NCI-H1092 (cell line): ENCODE measurements around the gene RRAGB.
"Not testable (repeated sequence)": the region's sequence is repeated elsewhere in the genome, so short reads cannot be mapped to it uniquely, and the experiment has no call there.

Source experiments
- DNase-seq: peaks from one replicate; lab custom pipeline; 2025; lab: John Stamatoyannopoulos, UW

RRAGB gene

GRCh38 chrX:55717521-55718497 is at the start of gene RRAGB:
RRAGB (plus strand) TSS chrX:55717749; CDS start chrX:55718328, 579 bp downstream.
- DNase-seq = peak; percentile 96

DNA sequence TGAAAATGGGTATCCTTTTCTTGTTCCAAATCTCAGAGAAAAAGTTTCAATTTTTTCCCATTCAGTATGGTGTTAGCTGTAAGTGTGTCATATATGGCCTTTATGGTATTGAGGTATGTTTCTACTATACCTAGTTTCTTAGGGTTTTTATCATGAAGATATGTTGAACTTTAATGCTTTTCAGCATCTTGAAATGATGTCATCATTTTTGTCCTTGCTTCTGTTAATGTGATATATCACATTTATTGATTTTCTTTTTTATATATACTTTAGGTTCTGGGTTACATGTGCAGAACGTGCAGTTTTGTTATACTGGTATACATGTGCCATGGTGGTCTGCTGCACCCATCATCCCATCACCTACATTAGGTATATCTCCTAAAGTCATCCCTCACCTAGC is 49.5 kb upstream of the RRAGB start:
- no peak for DNase-seq

DNA sequence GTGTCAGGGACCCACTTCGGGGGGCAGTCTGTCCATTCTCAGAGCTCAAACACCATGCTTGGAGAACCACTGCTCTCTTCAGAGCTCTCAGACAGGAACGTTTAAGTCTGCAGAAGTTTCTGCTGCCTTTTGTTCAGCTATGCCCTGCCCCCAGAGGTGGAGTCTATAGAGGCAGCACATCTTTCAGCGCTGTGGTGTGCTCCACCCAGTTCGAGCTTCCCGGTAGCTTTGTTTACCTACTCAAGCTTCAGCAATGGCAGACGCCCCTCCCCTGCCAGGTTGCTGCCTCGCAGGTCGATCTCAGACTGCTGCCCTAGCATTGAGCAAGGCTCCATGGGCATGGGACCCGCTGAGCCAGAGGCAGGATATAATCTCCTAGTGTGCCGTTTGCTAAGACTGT is 29.0 kb upstream of the RRAGB start:
- DNase-seq = not testable (repeated sequence)

DNA sequence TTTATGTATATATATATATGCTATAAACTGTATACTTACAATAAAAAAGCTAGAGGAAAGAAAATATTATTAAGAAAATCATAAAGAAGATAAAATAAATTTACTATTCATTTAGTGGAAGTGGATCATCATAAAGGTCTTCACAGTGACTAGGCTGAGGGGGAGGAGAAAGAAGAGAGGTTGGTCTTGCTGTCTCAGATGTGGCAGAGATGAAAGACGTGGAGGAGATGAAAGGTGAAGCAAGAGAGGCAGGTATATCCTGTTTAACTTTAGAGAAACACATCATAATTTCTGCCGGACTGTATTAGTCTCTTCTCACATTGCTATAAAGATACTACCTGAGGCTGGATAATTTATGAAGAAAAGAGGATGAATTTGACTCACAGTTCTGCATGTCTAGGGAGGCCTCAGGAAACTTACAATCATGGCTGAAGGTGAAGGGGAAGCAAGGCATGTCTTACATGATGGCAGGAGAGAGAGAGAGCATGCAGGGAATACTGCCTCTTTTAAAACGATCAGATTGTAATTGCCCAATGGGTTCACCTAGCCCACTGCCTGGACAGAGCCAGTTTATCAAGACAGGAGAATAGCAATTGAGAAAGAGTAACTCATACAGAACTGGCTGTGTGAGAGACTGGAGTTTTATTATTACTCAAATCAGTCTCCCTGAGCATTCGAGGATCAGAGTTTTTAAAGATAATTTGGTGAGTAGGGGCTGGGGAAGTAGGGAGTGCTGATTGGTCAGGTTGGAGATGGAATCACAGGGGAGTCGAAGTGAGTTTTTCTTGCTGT is 22.1 kb upstream of the RRAGB start:
- no peak for DNase-seq

DNA sequence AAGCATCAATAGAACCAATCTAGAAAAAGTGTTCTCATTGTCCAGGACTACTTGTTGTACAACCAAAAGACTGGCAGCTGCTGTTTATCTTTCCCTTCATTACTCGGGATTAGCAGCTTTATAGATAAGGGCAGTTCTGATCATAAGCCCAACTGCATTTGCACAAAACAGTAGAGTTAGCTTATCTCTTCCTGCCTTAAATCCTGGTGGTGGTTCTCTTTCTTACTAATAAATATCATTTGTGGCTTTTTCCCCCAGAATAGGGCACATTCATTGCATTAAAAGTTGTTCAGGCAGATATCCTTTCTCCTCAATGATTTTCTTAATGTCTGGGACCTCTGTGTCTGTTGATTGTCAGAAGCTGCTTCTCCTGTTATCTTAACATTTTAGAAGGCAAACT is 20.2 kb upstream of the RRAGB start:
- DNase-seq = no peak

DNA sequence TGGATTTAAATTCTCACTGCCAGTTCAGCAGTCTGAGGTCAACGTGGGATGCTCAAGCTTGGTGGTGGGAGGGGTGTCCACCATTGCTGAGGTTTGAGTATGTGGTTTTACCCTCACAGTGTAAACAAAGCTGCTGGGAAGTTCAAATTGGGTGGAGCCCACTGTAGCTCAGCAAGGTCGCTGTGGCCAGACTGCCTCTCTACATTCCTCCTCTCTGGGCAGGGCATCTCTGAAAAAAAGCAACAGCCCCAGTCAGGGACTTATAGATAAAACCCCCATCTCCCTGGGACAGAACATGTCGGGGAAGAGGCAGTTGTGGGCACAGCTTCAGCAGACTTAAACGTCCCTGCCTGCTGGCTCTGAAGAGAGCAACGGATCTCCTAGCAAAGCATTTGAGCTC is 14.9 kb upstream of the RRAGB start:
- no peak for DNase-seq

- DNase-seq = not testable (repeated sequence)
These were observed 14.1 kb upstream of the RRAGB start for GRCh38 chrX:55703436-55703835.

DNA sequence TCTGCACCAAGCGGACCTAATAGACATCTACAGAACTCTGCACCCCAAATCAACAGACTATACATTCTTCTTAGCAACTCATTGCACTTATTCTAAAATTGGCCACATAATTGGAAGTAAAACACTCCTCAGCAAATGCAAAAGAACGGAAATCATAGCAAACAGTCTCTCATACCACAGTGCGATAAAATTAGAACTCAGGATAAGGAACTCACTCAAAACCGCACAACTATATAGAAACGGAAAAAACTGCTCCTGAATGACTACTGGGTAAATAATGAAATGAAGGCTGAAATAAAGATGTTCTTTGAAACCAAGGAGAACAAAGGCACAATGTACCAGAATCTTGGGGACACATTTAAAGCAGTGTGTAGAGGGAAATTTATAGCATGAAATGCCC is 12.5 kb upstream of the RRAGB start:
- DNase-seq = not testable (repeated sequence)

GRCh38 chrX:55709735-55710134 is 7.8 kb upstream of the RRAGB start:
- DNase-seq = no peak

GRCh38 chrX:55710701-55711100 is 6.8 kb upstream of the RRAGB start:
- no peak for DNase-seq

- DNase-seq = no peak
These were observed 3.9 kb upstream of the RRAGB start for GRCh38 chrX:55713631-55714030.

GRCh38 chrX:55714161-55714560 is 3.4 kb upstream of the RRAGB start:
- no peak for DNase-seq

GRCh38 chrX:55715847-55716246 is 1.7 kb upstream of the RRAGB start:
- DNase-seq = no peak

GRCh38 chrX:55716937-55717336 is 612 bp upstream of the RRAGB start:
- DNase-seq = no peak

GRCh38 chrX:55731826-55732225 is 14.3 kb downstream of the RRAGB start:
- no peak for DNase-seq

DNA sequence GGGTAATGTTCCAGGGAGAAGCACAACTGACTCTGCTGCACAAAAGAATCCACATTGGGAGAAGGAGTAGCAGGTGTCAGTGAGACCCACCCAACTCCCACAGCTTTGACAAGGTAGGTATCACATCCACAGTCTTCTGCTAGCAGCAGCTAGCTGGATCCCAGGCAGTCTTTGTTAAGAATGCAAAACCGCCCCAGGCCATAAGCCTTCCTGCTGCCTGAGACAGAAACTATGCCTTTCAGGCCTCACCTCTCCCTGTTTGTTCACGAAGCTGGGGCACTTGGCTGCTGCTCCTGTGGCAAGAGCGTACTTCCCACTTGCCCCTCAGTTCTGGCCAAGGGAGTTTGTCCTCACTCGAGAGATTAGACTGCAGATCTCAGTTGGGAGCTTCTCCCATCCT is 21.4 kb downstream of the RRAGB start:
- no peak for DNase-seq

DNA sequence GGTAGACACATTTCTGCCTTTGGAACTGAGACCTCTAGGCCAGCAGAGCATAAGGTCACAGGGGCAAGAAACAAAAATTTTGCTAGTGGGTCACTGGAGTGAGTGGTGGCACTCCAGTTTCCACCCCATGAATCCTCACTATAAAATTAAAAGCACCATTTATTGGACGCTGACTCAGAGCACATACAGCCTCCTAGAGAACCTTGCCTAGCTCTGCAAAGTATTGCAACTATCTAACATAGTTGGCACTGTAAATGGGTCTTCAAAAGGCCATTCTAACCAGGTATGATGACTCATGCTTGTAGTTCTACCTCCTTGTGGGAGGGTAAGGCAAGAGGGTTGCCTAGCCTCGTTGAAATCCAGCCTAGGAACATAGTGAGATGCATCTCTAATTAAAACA is 25.1 kb downstream of the RRAGB start:
- no peak for DNase-seq

DNA sequence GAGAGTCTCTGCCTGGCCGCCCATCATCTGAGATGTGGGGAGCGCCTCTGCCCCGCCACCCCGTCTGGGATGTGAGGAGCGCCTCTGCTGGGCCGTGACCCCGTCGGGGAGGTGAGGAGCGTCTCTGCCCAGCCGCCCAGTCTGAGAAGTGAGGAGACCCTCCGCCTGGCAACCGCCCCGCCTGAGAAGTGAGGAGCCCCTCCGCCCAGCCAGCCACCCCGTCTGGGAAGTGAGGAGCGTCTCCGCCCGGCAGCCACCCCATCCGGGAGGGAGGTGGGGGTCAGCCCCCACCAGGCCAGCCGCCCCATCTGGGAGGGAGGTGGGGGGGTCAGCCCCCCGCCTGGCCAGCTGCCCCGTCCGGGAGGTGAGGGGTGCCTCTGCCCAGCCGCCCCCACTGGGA is 30.9 kb downstream of the RRAGB start:
- DNase-seq = not testable (repeated sequence)

GRCh38 chrX:55750256-55750655 is 32.7 kb downstream of the RRAGB start:
- no peak for DNase-seq

GRCh38 chrX:55754861-55755294 is 37.3 kb downstream of the RRAGB start:
- no peak for DNase-seq

DNA sequence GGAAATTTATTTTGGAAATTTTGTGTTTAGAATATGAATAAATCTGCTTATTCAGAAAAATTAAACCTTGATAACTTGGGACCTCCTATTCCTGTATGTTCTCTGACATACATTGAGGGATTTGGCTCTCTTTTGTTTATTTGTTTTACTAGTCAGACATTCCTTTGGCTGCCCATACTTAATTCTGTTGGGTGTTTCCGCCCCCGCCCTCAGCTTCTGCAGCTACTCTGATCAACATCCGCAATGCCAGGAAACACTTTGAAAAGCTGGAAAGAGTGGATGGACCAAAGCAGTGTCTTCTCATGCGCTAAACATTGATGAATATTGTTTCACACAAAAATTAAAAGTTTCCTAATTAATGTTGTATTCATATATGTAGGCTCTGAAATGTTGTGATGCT is 40.5 kb downstream of the RRAGB start:
- DNase-seq = no peak

- no peak for DNase-seq
These were observed 41.9 kb downstream of the RRAGB start for GRCh38 chrX:55759478-55759877.

DNA sequence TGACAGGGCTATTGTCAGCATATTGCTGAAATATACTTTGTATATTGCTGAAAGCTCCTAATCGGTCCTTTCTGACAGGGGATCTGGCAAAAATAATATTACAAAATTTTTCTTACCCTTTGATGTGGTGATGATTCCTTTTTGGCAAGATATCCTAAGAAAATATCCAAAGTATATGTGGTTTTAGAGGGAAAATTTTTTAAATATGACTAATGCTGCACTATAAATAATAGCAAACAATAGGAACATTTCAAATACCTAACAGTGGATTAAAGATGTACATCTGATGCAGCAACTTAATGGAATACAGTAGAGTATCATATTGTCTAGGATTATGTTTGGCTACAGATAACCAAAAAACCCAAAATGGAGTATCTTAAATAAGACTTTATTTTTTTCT is 49.6 kb downstream of the RRAGB start:
- DNase-seq = no peak
